ENCODE data around the gene CATSPER2. TPM values are rescaled to one million over a fixed set of nuclear protein-coding genes. Genes with fewer than 3 reads are reported as not detected.
A peak's percentile ranks its signal among the peaks of the same experiment; 100 is the strongest.
"Not testable (repeated sequence)": the region's sequence is repeated elsewhere in the genome, so short reads cannot be mapped to it uniquely, and the experiment has no call there.

Gene CATSPER2
- polyA plus RNA-seq (2011; rRNA removed) = 2.0 and 2.7 TPM in 2 replicates
- polyA plus RNA-seq (2012; cell fraction: cytosol; rRNA removed) = 0.54 and 1.0 TPM in 2 replicates
- 3.6 and 3.9 TPM in 2 replicates for polyA plus RNA-seq (2012; cell fraction: nucleus; rRNA removed)
- 1.2 to 2.0 TPM (median 1.2 TPM) in 3 replicates for polyA plus RNA-seq (2017; fragmentation: RNase III; extraction: RNeasy Plus Mini Kit Qiagen cat#74134 plus additional on column Dnase treatment)
- 1.9 and 3.2 TPM in 2 replicates for polyA minus RNA-seq (2011; rRNA and poly(A)+ RNA removed)

GRCh38 chr15:43648649-43649429 lies at the start of gene CATSPER2:
Gene CATSPER2 (minus strand): TSS chr15:43648844. CDS start chr15:43648061, 783 bp downstream.
- H3K27ac ChIP-seq = no peak within 1 kb of the TSS
- TF ChIP-seq FOXS1 (CRISPR knock-in tag; IDR thresholded peaks at IDR 0.05) (no peak), POLR2AphosphoS2 (conservative IDR thresholded peaks at IDR 0.05; ENCODE audit: low read length) (no peak), CHD4 (IDR thresholded peaks at IDR 0.05; ENCODE audit: borderline replicate concordance) (no peak), KDM5A (IDR thresholded peaks at IDR 0.05) (no peak), ESRRA (IDR thresholded peaks at IDR 0.05; ENCODE audit: borderline replicate concordance, low read length) (no peak), HDAC2 (IDR thresholded peaks at IDR 0.05) (no peak), EHF (CRISPR knock-in tag; IDR thresholded peaks at IDR 0.05) (no peak), GATA3 (IDR thresholded peaks at IDR 0.05; ENCODE audit: borderline replicate concordance) (no peak), KDM1A (IDR thresholded peaks at IDR 0.05; ENCODE audit: low read depth) (no peak), NFE2L2 (conservative IDR thresholded peaks at IDR 0.05; ENCODE audit: low read length) (no peak), EP300 (IDR thresholded peaks at IDR 0.05) (no peak), FOSB (CRISPR knock-in tag; IDR thresholded peaks at IDR 0.05) (no peak)
- CTCF ChIA-PET = no interaction called here
- POLR2A ChIA-PET = no interaction called here
- no peak for FAIRE-seq
- ATAC-seq = peak in 1 of 2 experiments; percentile 85; a peak in 3 of 6 replicates
- no peaks in the 10 kb centered on the region for H3K4me1 ChIP-seq
- H3K4me3 ChIP-seq = no peak within 1 kb of the TSS
- 98% methylated on average over 39 of the region's 85 CpGs for WGBS (ENCODE audit: missing lambda C conversion rate)
- no peak for DNase-seq (ENCODE audit: low read depth in 1 of 2, low spot score in 1 of 2)
- no peaks in the 10 kb centered on the region for H3K9me3 ChIP-seq
- no peak within 1 kb of the TSS for H3K4me2 ChIP-seq

GRCh38 chr15:43693148-43694022 lies 44.7 kb upstream of the CATSPER2 start, which contains the start of gene CKMT1A:
Gene CKMT1A (plus strand): TSS chr15:43693859. CDS start chr15:43694051, 192 bp downstream.
- not testable (repeated sequence) for FAIRE-seq

GRCh38 chr15:43692679-43693078 lies 44.0 kb upstream of the CATSPER2 start:
- ATAC-seq; H3K27ac ChIP-seq; DNase-seq (ENCODE audit: low read depth in 1 of 2, low spot score in 1 of 2); FAIRE-seq; POLR2A ChIA-PET; CTCF ChIA-PET; H3K4me1 ChIP-seq; H3K4me3 ChIP-seq; H3K4me2 ChIP-seq; H3K9me3 ChIP-seq: not testable (repeated sequence)
- WGBS (ENCODE audit: missing lambda C conversion rate) = no CpG with 5 or more reads among the region's 7 CpGs

More at GRCh38 chr15:43693148-43694022, 44.7 kb upstream of the CATSPER2 start, which contains the start of gene CKMT1A:
- CTCF ChIA-PET; DNase-seq (ENCODE audit: low read depth in 1 of 2, low spot score in 1 of 2); H3K4me1 ChIP-seq; H3K27ac ChIP-seq; POLR2A ChIA-PET; H3K9me3 ChIP-seq; H3K4me2 ChIP-seq; H3K4me3 ChIP-seq: not testable (repeated sequence)
- no CpG with 5 or more reads among the region's 43 CpGs for WGBS (ENCODE audit: missing lambda C conversion rate)
- peak; percentile 62 to 77 for ATAC-seq

- H3K4me3 ChIP-seq; POLR2A ChIA-PET; H3K27ac ChIP-seq; DNase-seq (ENCODE audit: low read depth in 1 of 2, low spot score in 1 of 2); CTCF ChIA-PET; H3K9me3 ChIP-seq; H3K4me2 ChIP-seq; FAIRE-seq; H3K4me1 ChIP-seq: not testable (repeated sequence)
- peak; percentile 95 to 98 for ATAC-seq
- no CpG with 5 or more reads among the region's 54 CpGs for WGBS (ENCODE audit: missing lambda C conversion rate)
Measured at GRCh38 chr15:43689604-43690301, 41.1 kb upstream of the CATSPER2 start.

- no CpG with 5 or more reads among the region's 1 CpG for WGBS (ENCODE audit: missing lambda C conversion rate)
Measured at GRCh38 chr15:43674175-43674574, 25.5 kb upstream of the CATSPER2 start.

GRCh38 chr15:43666177-43666576 lies 17.5 kb upstream of the CATSPER2 start:
- CTCF ChIA-PET; ATAC-seq; POLR2A ChIA-PET; H3K4me3 ChIP-seq; H3K27ac ChIP-seq; H3K9me3 ChIP-seq; DNase-seq (ENCODE audit: low read depth in 1 of 2, low spot score in 1 of 2); FAIRE-seq; H3K4me1 ChIP-seq; H3K4me2 ChIP-seq: not testable (repeated sequence)
- no CpG with 5 or more reads among the region's 1 CpG for WGBS (ENCODE audit: missing lambda C conversion rate)

More at GRCh38 chr15:43674175-43674574, 25.5 kb upstream of the CATSPER2 start:
- H3K4me2 ChIP-seq; CTCF ChIA-PET; H3K9me3 ChIP-seq; POLR2A ChIA-PET; ATAC-seq; DNase-seq (ENCODE audit: low read depth in 1 of 2, low spot score in 1 of 2); H3K4me3 ChIP-seq; H3K4me1 ChIP-seq; FAIRE-seq; H3K27ac ChIP-seq: not testable (repeated sequence)

- H3K4me1 ChIP-seq; CTCF ChIA-PET; H3K9me3 ChIP-seq; H3K4me2 ChIP-seq; ATAC-seq; H3K27ac ChIP-seq; DNase-seq (ENCODE audit: low read depth in 1 of 2, low spot score in 1 of 2); FAIRE-seq; POLR2A ChIA-PET; H3K4me3 ChIP-seq: not testable (repeated sequence)
- WGBS (ENCODE audit: missing lambda C conversion rate) = no CpG with 5 or more reads among the region's 8 CpGs
Measured at GRCh38 chr15:43663333-43663732, 14.7 kb upstream of the CATSPER2 start.

- ATAC-seq; H3K4me1 ChIP-seq; DNase-seq (ENCODE audit: low read depth in 1 of 2, low spot score in 1 of 2); H3K4me2 ChIP-seq; POLR2A ChIA-PET; FAIRE-seq; H3K27ac ChIP-seq; H3K4me3 ChIP-seq; CTCF ChIA-PET; H3K9me3 ChIP-seq: not testable (repeated sequence)
- no CpG with 5 or more reads among the region's 2 CpGs for WGBS (ENCODE audit: missing lambda C conversion rate)
Measured at GRCh38 chr15:43662293-43662692, 13.6 kb upstream of the CATSPER2 start.

All from A549 (cell line).